Measurements from ENCODE around the gene KLHL22. TPM values are rescaled to one million over a fixed set of nuclear protein-coding genes. Genes with fewer than 3 reads are reported as not detected.
"Not testable (repeated sequence)": the region's sequence is repeated elsewhere in the genome, so short reads cannot be mapped to it uniquely, and the experiment has no call there.

KLHL22 gene
- total RNA-seq, 4 donors from 2014 or later: 19.9 to 35.5 (median 27.3) TPM

GRCh38 chr22:20414450-20414849 is 81.1 kb downstream of the KLHL22 start:
- H3K27ac ChIP-seq (replicated peaks in 1 of 4): no peak overlapping the region
- WGBS: 86% methylated on average over 3 of the region's 3 CpGs
- H3K9me3 ChIP-seq: no peaks in the 10 kb centered on the region
- TF ChIP-seq POLR2A (IDR thresholded peaks at IDR 0.05; ENCODE audit: low read depth) (no peak), EP300 (IDR thresholded peaks at IDR 0.05) (no peak), POLR2AphosphoS5 (IDR thresholded peaks at IDR 0.05) (no peak), CTCF (IDR thresholded peaks at IDR 0.05) (no peak)
- no peaks in the 10 kb centered on the region for H3K27me3 ChIP-seq
- no peaks in the 10 kb centered on the region for H3K36me3 ChIP-seq
- intact Hi-C loops (cut with DNase I): loop anchor here (10.0 kb wide), 1 partner anchor 290 kb away; no protein-coding TSS in a partner anchor
- peaks cover 0 to 11% (median 7%) of the 10 kb centered on the region in 4 donors for H3K4me1 ChIP-seq
- DNase-seq (ENCODE audit: extremely low spot score): no peak
- no peak overlapping the region for H3K4me3 ChIP-seq

- Histone ChIP-seq H3K4me1 (peaks cover 0 to 11% (median 7%) of the 10 kb centered on the region in 4 donors), H3K27me3 (no peaks in the 10 kb centered on the region), H3K4me3 (no peak overlapping the region), H3K9me3 (no peaks in the 10 kb centered on the region), H3K27ac (replicated peaks in 1 of 4) (no peak overlapping the region), H3K36me3 (no peaks in the 10 kb centered on the region)
- no peak for DNase-seq (ENCODE audit: extremely low spot score)
- intact Hi-C loops (cut with DNase I): loop anchor here (10.0 kb wide), 1 partner anchor 291 kb away; no protein-coding TSS in a partner anchor
- WGBS: 97% methylated on average over 5 of the region's 5 CpGs
- no peak for TF ChIP-seq POLR2A (IDR thresholded peaks at IDR 0.05; ENCODE audit: low read depth)
These were observed 81.5 kb downstream of the KLHL22 start for GRCh38 chr22:20414059-20414440.

- Histone ChIP-seq H3K9me3 (no peaks in the 10 kb centered on the region), H3K4me1 (peaks cover 0 to 8% (median 4%) of the 10 kb centered on the region in 4 donors), H3K4me3 (no peak overlapping the region), H3K36me3 (no peaks in the 10 kb centered on the region), H3K27me3 (no peaks in the 10 kb centered on the region), H3K27ac (replicated peaks in 1 of 4) (no peak overlapping the region)
- intact Hi-C loops (cut with DNase I): loop anchor here (10.0 kb wide), 1 partner anchor 291 kb away; no protein-coding TSS in a partner anchor
- DNase-seq (ENCODE audit: extremely low spot score): no peak
- 95% methylated on average over 8 of the region's 9 CpGs for WGBS
- TF ChIP-seq POLR2A (IDR thresholded peaks at IDR 0.05; ENCODE audit: low read depth) (no peak), POLR2AphosphoS5 (IDR thresholded peaks at IDR 0.05) (no peak), CTCF (IDR thresholded peaks at IDR 0.05) (no peak), EP300 (IDR thresholded peaks at IDR 0.05) (no peak)
These were observed 82.2 kb downstream of the KLHL22 start for GRCh38 chr22:20413217-20414058.

- H3K4me3 ChIP-seq: no peak overlapping the region
- no peak for TF ChIP-seq POLR2A (IDR thresholded peaks at IDR 0.05; ENCODE audit: low read depth)
- no peak for TF ChIP-seq POLR2AphosphoS5 (IDR thresholded peaks at IDR 0.05)
- TF ChIP-seq EP300 (IDR thresholded peaks at IDR 0.05): no peak
- WGBS: 74% methylated on average over 10 of the region's 10 CpGs
- no peaks in the 10 kb centered on the region for H3K9me3 ChIP-seq
- H3K27ac ChIP-seq (replicated peaks in 1 of 4): no peak overlapping the region
- DNase-seq (ENCODE audit: extremely low spot score): no peak
- peaks cover 0 to 7% (median 0%) of the 10 kb centered on the region in 4 donors for H3K36me3 ChIP-seq
- no peaks in the 10 kb centered on the region for H3K27me3 ChIP-seq
- H3K4me1 ChIP-seq: peaks cover 0 to 1% (median 0%) of the 10 kb centered on the region in 4 donors
- intact Hi-C loops (cut with DNase I): loop anchor here (10.0 kb wide), 1 partner anchor 292 kb away; no protein-coding TSS in a partner anchor
These were observed 83.0 kb downstream of the KLHL22 start for GRCh38 chr22:20412474-20413216.

GRCh38 chr22:20409385-20409784 is 86.2 kb downstream of the KLHL22 start:
- WGBS: 97% methylated on average over 3 of the region's 3 CpGs
- intact Hi-C loops (cut with DNase I); H3K4me3 ChIP-seq; H3K9me3 ChIP-seq; H3K27me3 ChIP-seq; H3K4me1 ChIP-seq; H3K27ac ChIP-seq (replicated peaks in 1 of 4); DNase-seq (ENCODE audit: extremely low spot score): not testable (repeated sequence)
- H3K36me3 ChIP-seq: peaks cover 21 to 38% (median 28%) of the 10 kb centered on the region in 4 donors

- intact Hi-C loops (cut with DNase I): no loop called here
- no peaks in the 10 kb centered on the region for H3K9me3 ChIP-seq
- WGBS: 85% methylated on average over 4 of the region's 4 CpGs
- no peak for DNase-seq (ENCODE audit: extremely low spot score)
- H3K4me3 ChIP-seq: no peak overlapping the region
- H3K27ac ChIP-seq (replicated peaks in 1 of 4): no peak overlapping the region
- no peaks in the 10 kb centered on the region for H3K4me1 ChIP-seq
- H3K36me3 ChIP-seq: peaks cover 21 to 43% (median 29%) of the 10 kb centered on the region in 4 donors
- no peaks in the 10 kb centered on the region for H3K27me3 ChIP-seq
- TF ChIP-seq POLR2AphosphoS5 (IDR thresholded peaks at IDR 0.05) (no peak), POLR2A (IDR thresholded peaks at IDR 0.05; ENCODE audit: low read depth) (no peak), CTCF (IDR thresholded peaks at IDR 0.05) (no peak), EP300 (IDR thresholded peaks at IDR 0.05) (no peak)
These were observed 86.7 kb downstream of the KLHL22 start for GRCh38 chr22:20408891-20409290.

Data from esophagus muscularis mucosa (tissue), 4 donors.